HAP-1 (cell line): ENCODE results near the gene REG3G.
"Not testable (repeated sequence)": the region's sequence is repeated elsewhere in the genome, so short reads cannot be mapped to it uniquely, and the experiment has no call there.

Experiments
- DNase-seq, 2 experiments: peaks; one replicate each; pipeline ENCODE4 v3.0.0-alpha.2; 2016 to 2020; ENCODE audit warnings: low spot score in 2 of 2
- H3K27me3 ChIP-seq: fragments of 250-450 bp; sonication (Bioruptor Pico); 2 replicates; pipeline ENCODE4 v1.5.1; 2020; ENCODE audit warnings: low read depth, mild to moderate bottlenecking, moderate library complexity
- H3K36me3 ChIP-seq: fragments of 250-450 bp; sonication (Bioruptor Pico); replicated peaks from 2 replicates; pipeline ENCODE4 v1.5.1; 2020; ENCODE audit warnings: mild to moderate bottlenecking
- H3K4me1 ChIP-seq: fragments of 250-450 bp; sonication (Bioruptor Pico); 2 replicates; pipeline ENCODE4 v1.5.1; 2020; ENCODE audit warnings: mild to moderate bottlenecking
- H3K4me3 ChIP-seq: fragments of 250-450 bp; sonication (Bioruptor Pico); 2 replicates; pipeline ENCODE4 v1.5.1; 2020; ENCODE audit warnings: mild to moderate bottlenecking, moderate library complexity
- H3K9me3 ChIP-seq: fragments of 250-450 bp; sonication (Bioruptor Pico); 2 replicates; pipeline ENCODE4 v1.5.1; 2020; ENCODE audit warnings: mild to moderate bottlenecking, moderate library complexity
- in situ Hi-C: fragments of 300-500 bp; cut with MboI; formaldehyde crosslinking; loops from 3 replicates; pipeline ENCODE4 v1.14.3; 2020; ENCODE audit warnings: low sequenced_read_pairs, inconsistent platforms, mixed read lengths

REG3G gene

GRCh38 chr2:78994789-78995188 is 30.7 kb upstream of the REG3G start:
- no peaks in the 10 kb centered on the region for H3K4me1 ChIP-seq
- H3K36me3 ChIP-seq = no peaks in the 10 kb centered on the region
- H3K4me3 ChIP-seq = no peak overlapping the region
- peaks cover 15% of the 10 kb centered on the region for H3K27me3 ChIP-seq
- DNase-seq = no peak
- in situ Hi-C loops = loop anchor here (25.0 kb wide), 1 partner anchor 893 kb away; no protein-coding TSS in a partner anchor
- H3K9me3 ChIP-seq = no peaks in the 10 kb centered on the region

DNA sequence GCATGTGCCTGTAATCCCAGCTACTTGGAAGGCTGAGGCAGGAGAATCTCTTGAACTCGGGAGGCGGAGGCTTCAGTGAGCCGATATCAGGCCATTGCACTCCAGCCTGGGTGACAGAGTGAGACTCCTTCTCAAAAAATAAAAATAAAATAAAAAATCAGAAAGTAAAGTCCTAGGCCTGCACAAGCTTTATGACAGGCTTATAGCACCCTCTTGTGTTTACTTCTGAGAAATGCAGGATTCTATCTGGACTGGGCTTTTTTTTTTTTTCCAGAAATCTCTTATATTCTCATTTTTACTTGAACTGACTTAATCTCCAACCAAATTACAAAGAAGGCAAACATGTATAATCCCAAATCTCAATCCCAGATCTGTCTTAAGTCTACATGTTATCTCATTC is 26.1 kb upstream of the REG3G start:
- Histone ChIP-seq H3K4me1 (no peaks in the 10 kb centered on the region), H3K9me3 (no peaks in the 10 kb centered on the region), H3K27me3 (no peaks in the 10 kb centered on the region), H3K4me3 (no peak overlapping the region), H3K36me3 (no peaks in the 10 kb centered on the region)
- in situ Hi-C loops = loop anchor here (25.0 kb wide), 1 partner anchor 888 kb away; no protein-coding TSS in a partner anchor
- no peak for DNase-seq

DNA sequence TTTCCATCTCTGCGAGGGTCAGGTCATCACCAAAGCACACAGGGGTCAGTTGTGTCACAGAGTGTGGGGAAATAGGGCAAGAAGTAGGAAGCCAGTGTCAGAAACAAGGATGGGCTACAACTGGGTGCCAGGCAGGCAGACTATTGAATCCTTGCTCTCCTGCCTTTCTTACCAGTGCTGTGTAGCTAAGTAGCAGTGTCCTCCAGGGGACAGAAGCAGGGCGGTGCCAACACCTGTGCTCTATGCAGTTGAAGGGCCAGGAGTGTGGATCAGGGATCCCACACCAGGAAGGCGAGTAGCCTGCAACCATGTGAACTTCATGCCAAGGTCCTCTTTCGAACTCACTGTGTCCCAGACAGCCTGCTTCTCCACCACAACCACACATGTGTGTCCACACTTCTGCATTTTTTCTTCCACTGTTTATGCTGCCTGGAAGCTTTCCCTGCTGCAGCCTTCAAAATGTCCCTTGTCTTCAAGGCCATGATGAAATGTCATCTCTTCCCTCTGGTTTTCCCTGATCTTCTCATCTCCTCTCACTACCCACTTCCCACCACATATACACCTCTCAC is 25.4 kb upstream of the REG3G start:
- H3K4me3 ChIP-seq = no peak overlapping the region
- H3K36me3 ChIP-seq = no peaks in the 10 kb centered on the region
- DNase-seq = no peak
- H3K4me1 ChIP-seq = no peaks in the 10 kb centered on the region
- no peaks in the 10 kb centered on the region for H3K27me3 ChIP-seq
- in situ Hi-C loops = no loop called here
- no peaks in the 10 kb centered on the region for H3K9me3 ChIP-seq

- Histone ChIP-seq H3K9me3 (no peaks in the 10 kb centered on the region), H3K36me3 (no peaks in the 10 kb centered on the region), H3K4me1 (no peaks in the 10 kb centered on the region), H3K27me3 (no peaks in the 10 kb centered on the region), H3K4me3 (no peak overlapping the region)
- in situ Hi-C loops = no loop called here
- DNase-seq = no peak
Observed at GRCh38 chr2:79001285-79001684, 24.2 kb upstream of the REG3G start.

DNA sequence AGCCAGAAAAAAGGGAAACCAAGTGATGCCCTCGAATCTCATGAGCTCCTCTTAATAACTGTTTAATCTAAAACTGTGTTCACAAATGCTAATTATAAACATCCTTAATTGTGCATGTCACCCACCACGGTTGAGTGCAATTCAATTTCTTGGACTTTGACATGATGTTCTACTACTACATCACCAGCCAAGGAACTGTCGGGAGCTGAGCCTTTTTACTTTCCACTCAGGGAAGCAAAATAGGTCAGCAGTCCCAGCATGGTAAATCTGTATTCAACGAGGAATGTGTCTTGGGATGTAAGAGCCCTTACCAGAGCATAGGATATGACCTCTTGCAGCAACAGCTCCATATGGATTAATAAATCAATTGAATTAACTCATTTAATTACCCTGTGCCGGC is 20.8 kb upstream of the REG3G start:
- Histone ChIP-seq H3K36me3 (no peaks in the 10 kb centered on the region), H3K9me3 (no peaks in the 10 kb centered on the region), H3K4me1 (no peaks in the 10 kb centered on the region), H3K4me3 (no peak overlapping the region), H3K27me3 (no peaks in the 10 kb centered on the region)
- no peak for DNase-seq
- in situ Hi-C loops = no loop called here

DNA sequence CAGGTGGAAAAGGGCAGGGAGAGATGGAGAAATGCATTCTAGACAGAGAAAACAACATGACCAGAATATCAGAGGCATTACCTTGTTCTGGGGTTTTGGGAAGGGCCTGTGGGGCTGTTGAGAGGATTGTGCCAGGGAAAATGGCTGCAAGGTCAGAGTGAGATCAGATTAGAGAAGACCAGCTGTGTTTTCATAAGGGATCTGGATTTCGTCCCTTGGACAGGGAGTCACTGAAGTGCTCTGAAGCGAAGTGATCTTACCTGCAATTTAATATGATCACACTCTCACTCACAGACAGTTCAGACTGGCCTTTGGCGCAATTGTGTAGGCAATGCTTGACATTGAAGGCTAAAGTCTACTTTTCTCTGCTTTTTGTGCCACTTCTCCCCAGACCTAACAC is 20.3 kb upstream of the REG3G start:
- H3K36me3 ChIP-seq = no peaks in the 10 kb centered on the region
- no peak overlapping the region for H3K4me3 ChIP-seq
- no peaks in the 10 kb centered on the region for H3K9me3 ChIP-seq
- H3K27me3 ChIP-seq = no peaks in the 10 kb centered on the region
- DNase-seq = no peak
- no peaks in the 10 kb centered on the region for H3K4me1 ChIP-seq
- in situ Hi-C loops = no loop called here

GRCh38 chr2:79009388-79009787 is 16.1 kb upstream of the REG3G start:
- no peaks in the 10 kb centered on the region for H3K27me3 ChIP-seq
- H3K4me1 ChIP-seq = no peaks in the 10 kb centered on the region
- H3K36me3 ChIP-seq = no peaks in the 10 kb centered on the region
- H3K4me3 ChIP-seq = no peak overlapping the region
- no peaks in the 10 kb centered on the region for H3K9me3 ChIP-seq
- DNase-seq = no peak
- in situ Hi-C loops = no loop called here

GRCh38 chr2:79011496-79011895 is 14.0 kb upstream of the REG3G start:
- in situ Hi-C loops = no loop called here

DNA sequence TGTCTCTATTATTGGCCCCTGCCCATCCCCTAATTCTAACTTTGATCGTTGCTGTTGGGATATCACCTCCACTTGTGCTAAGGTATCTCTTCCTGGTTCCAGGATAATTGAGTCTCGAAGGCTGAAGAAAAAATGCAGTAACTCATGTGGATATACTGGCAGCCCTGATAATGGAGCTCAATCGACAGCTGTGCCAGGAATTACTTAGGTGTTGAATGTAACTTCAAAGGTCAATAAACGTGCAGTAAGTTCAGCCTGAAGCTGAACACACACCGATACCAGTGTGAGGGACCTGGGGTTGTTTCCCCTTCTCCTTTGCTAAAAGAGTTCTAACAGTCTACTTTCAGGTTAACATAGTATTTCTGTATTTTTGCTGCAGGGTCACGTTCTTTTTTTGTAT is 11.9 kb upstream of the REG3G start:
- Histone ChIP-seq H3K4me3 (no peak overlapping the region), H3K9me3 (no peaks in the 10 kb centered on the region), H3K4me1 (no peaks in the 10 kb centered on the region), H3K27me3 (no peaks in the 10 kb centered on the region), H3K36me3 (no peaks in the 10 kb centered on the region)
- no peak for DNase-seq
- in situ Hi-C loops = no loop called here

More at GRCh38 chr2:79011496-79011895, 14.0 kb upstream of the REG3G start:
- no peak for DNase-seq
- no peak overlapping the region for H3K4me3 ChIP-seq
- no peaks in the 10 kb centered on the region for H3K4me1 ChIP-seq
- H3K36me3 ChIP-seq = no peaks in the 10 kb centered on the region
- H3K27me3 ChIP-seq = no peaks in the 10 kb centered on the region
- H3K9me3 ChIP-seq = no peaks in the 10 kb centered on the region

DNA sequence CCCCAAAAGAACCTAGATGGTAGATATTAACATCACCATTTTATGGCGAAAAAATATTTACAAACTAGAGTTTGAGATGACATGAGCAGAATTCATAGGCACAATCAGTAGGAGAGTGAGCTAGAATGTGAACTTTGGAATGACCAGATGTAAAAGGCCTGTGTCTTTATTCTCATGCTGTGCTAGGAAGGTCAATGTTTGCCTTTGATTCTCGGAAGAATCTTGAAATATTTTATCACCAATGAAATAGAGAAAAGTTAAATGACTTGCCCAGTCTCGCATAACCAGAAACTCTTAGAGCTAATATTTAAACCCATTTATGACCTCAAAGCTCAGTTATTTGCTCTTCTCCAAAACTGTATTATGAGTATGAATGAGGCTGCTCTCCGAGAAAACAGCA is 9.2 kb upstream of the REG3G start:
- Histone ChIP-seq H3K9me3 (no peaks in the 10 kb centered on the region), H3K36me3 (no peaks in the 10 kb centered on the region), H3K4me3 (no peak overlapping the region), H3K27me3 (no peaks in the 10 kb centered on the region), H3K4me1 (no peaks in the 10 kb centered on the region)
- in situ Hi-C loops = no loop called here
- no peak for DNase-seq

GRCh38 chr2:79026061-79026460 is 559 bp downstream of the REG3G start:
- in situ Hi-C loops = no loop called here
- no peak for DNase-seq
- H3K9me3 ChIP-seq = no peaks in the 10 kb centered on the region
- no peaks in the 10 kb centered on the region for H3K27me3 ChIP-seq
- H3K36me3 ChIP-seq = no peaks in the 10 kb centered on the region
- H3K4me1 ChIP-seq = no peaks in the 10 kb centered on the region
- H3K4me3 ChIP-seq = no peak overlapping the region

DNA sequence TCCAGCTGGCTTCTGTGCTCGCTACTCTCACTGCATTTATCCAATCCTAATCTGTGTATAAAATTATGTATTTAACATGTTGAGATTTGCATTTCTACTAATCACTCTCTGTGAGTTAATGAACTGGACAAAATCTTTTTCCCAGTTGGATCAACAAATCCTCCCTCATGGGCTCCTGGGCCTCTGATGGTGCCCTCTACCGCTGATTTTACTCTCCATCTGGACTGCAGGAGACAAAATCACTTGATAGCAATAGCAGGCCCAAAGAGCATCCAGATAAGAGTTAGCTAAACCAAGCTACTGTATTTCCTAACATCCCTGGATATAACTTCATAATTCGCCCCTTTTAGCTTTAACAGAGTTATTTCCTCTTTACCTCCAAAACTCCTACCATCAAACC is 14.4 kb downstream of the REG3G start:
- Histone ChIP-seq H3K9me3 (no peaks in the 10 kb centered on the region), H3K27me3 (no peaks in the 10 kb centered on the region), H3K4me3 (no peak overlapping the region), H3K4me1 (no peaks in the 10 kb centered on the region), H3K36me3 (no peaks in the 10 kb centered on the region)
- no peak for DNase-seq
- in situ Hi-C loops = no loop called here

DNA sequence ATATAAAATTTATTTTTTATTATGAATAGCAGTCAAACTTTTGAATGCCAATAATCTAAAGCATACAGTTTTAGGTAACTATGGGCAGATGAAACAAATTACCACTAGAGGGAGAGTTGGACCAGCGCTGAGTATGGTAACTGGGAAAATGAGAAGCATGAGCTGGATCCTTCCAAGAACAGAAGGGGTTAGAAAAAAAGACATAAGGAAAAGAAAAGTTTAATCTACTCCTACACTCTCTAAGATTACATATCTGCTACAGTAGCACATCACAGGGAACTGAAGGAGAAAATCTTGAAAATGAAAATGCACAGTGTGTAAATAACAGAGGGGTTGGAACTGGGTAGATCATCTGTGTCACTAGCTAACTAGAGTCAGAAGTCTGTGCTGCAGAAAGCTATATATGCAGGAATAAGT is 15.5 kb downstream of the REG3G start:
- no peak for DNase-seq
- no peaks in the 10 kb centered on the region for H3K27me3 ChIP-seq
- in situ Hi-C loops = no loop called here
- no peak overlapping the region for H3K4me3 ChIP-seq
- H3K4me1 ChIP-seq = no peaks in the 10 kb centered on the region
- H3K9me3 ChIP-seq = no peaks in the 10 kb centered on the region
- H3K36me3 ChIP-seq = no peaks in the 10 kb centered on the region

- in situ Hi-C loops, H3K9me3 ChIP-seq, H3K4me3 ChIP-seq, DNase-seq, H3K27me3 ChIP-seq, H3K36me3 ChIP-seq, H3K4me1 ChIP-seq: not testable (repeated sequence)
Observed at GRCh38 chr2:79053486-79053885, 28.0 kb downstream of the REG3G start.

DNA sequence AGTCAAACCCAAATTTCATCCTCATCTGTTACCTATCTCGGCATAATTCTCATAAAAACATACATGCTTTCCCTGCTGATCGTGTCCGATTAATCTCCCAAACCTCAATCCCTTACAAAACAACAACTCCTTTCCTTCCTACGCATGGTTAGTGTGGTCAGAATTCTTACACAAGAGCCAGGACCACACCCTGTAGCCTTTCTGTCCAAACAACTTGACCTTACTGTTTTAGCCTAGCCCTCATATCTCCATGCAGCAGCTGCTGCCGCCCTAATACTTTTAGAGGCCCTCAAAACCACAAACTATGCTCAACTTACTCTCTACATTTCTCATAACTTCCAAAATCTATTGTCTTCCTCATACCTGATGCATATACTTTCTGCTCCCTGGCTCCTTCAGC is 29.3 kb downstream of the REG3G start:
- in situ Hi-C loops, H3K4me3 ChIP-seq, H3K27me3 ChIP-seq, DNase-seq, H3K4me1 ChIP-seq, H3K9me3 ChIP-seq, H3K36me3 ChIP-seq: not testable (repeated sequence)
